K562 (cell line): ENCODE data around the gene EEF2. TPM values are rescaled to one million over a fixed set of nuclear protein-coding genes. Genes with fewer than 3 reads are reported as not detected.
A peak's percentile ranks its signal among the peaks of the same experiment; 100 is the strongest.

ENCODE experiments used
- ADNP ChIP-seq: fragments of 200-800 bp; sonication (Bioruptor generic); IDR thresholded peaks from 2 replicates; pipeline ENCODE4 v1.6.1; 2016; ENCODE audit warnings: missing genetic modification characterization, missing compliant biosample characterization
- FOXP1 ChIP-seq: sonication (generic); formaldehyde crosslinking; IDR thresholded peaks from 2 replicates; pipeline ENCODE4 v1.8.0; 2022; ENCODE audit warnings: mild to moderate bottlenecking, missing genetic modification reagents
- HES1 ChIP-seq: fragments of 450-650 bp; IDR thresholded peaks from 2 replicates; pipeline ENCODE4 v1.6.1; 2016; ENCODE audit warnings: low read depth, mild to moderate bottlenecking, moderate library complexity
- MAZ ChIP-seq, 2 experiments: fragments of 450-650 bp in 1 of 2; sonication (generic) in 1 of 2; formaldehyde crosslinking; IDR thresholded peaks in 1 of 2; conservative IDR thresholded peaks in 1 of 2; 2 replicates each; pipeline versions ENCODE4 v1.4.0 to v1.5.0; 2020; ENCODE audit warnings: mild to moderate bottlenecking in 1 of 2, missing genetic modification reagents in 1 of 2
- MEF2D ChIP-seq: conservative IDR thresholded peaks from 2 replicates; pipeline ENCODE4 v1.6.1; 2016; ENCODE audit warnings: low read depth, missing genetic modification characterization, missing compliant biosample characterization
- NBN ChIP-seq: fragments of 450-650 bp; IDR thresholded peaks from 2 replicates; pipeline ENCODE4 v1.6.1; 2016; ENCODE audit warnings: low read depth, mild to moderate bottlenecking
- PHF8 ChIP-seq: fragments of 200-600 bp; sonication (generic); IDR thresholded peaks from 2 replicates; pipeline ENCODE4 v1.6.1; 2012; ENCODE audit warnings: mixed run types, mild to moderate bottlenecking, inconsistent platforms, low read length, moderate library complexity, borderline replicate concordance
- PREB ChIP-seq: sonication (generic); formaldehyde crosslinking; IDR thresholded peaks from 2 replicates; pipeline ENCODE4 v1.8.1; 2023; ENCODE audit warnings: mild to moderate bottlenecking, missing genetic modification reagents
- SAFB2 ChIP-seq: fragments of 200-400 bp; formaldehyde crosslinking; IDR thresholded peaks from 2 replicates; pipeline ENCODE4 v1.6.1; 2018; ENCODE audit warnings: borderline replicate concordance, low read length, low read depth, moderate library complexity; ENCODE audit not compliant: severe bottlenecking
- SMAD4 ChIP-seq: fragments of 250-450 bp; sonication (Bioruptor Pico); conservative IDR thresholded peaks from 2 replicates; pipeline ENCODE4 v1.8.0; 2021; ENCODE audit warnings: inconsistent platforms, mild to moderate bottlenecking, moderate library complexity
- SP1 ChIP-seq: sonication (generic); formaldehyde crosslinking; IDR thresholded peaks from 2 replicates; pipeline ENCODE4 v1.8.1; 2022; ENCODE audit warnings: mild to moderate bottlenecking, missing genetic modification reagents
- THAP12 ChIP-seq: fragments of 250-450 bp; sonication (Bioruptor Pico); IDR thresholded peaks from 2 replicates; pipeline ENCODE4 v1.9.0; 2021; ENCODE audit warnings: mild to moderate bottlenecking, inconsistent platforms
- U2AF1 ChIP-seq: fragments of 200-400 bp; formaldehyde crosslinking; optimal IDR thresholded peaks from 2 replicates; pipeline ENCODE3; 2017; ENCODE audit warnings: mild to moderate bottlenecking, low read depth, low read length, moderate library complexity
- XRCC5 ChIP-seq: fragments of 200-400 bp; formaldehyde crosslinking; IDR thresholded peaks from 2 replicates; pipeline ENCODE4 v1.6.1; 2017; ENCODE audit warnings: low read depth, mild to moderate bottlenecking, low read length
- ZNF274 ChIP-seq: IDR thresholded peaks from 2 replicates; pipeline ENCODE4 v1.6.1; 2011; ENCODE audit warnings: low read depth, mild to moderate bottlenecking, low read length, moderate library complexity, borderline replicate concordance
- ZNF316 ChIP-seq: fragments of 450-650 bp; IDR thresholded peaks from 2 replicates; pipeline ENCODE4 v1.6.1; 2016
- ZNF384 ChIP-seq: IDR thresholded peaks from 2 replicates; pipeline ENCODE4 v1.6.1; 2012; ENCODE audit warnings: low read depth, low read length, improper control_type of control experiment
- ZNF507 ChIP-seq: conservative IDR thresholded peaks from 2 replicates; pipeline ENCODE4 v1.6.1; 2017; ENCODE audit warnings: missing genetic modification characterization, missing compliant biosample characterization
- ZNF583 ChIP-seq: fragments of 250-450 bp; sonication (Bioruptor Pico); IDR thresholded peaks from 2 replicates; pipeline ENCODE4 v1.4.0; 2020
- polyA plus RNA-seq, 8 experiments: library from polyadenylated mRNA; depleted of rRNA in 4 of 8; stranded (reverse) in 5 of 8; unstranded in 3 of 8; fragments of >200 nt; fragmentation: Nextera tagmentation in 2 of 8; fragmentation: Illumina TruSeq in 1 of 8; extraction: Ambion mirVana in 2 of 8; extraction: Trizol in 1 of 8; gene quantifications; 2 replicates each; pipeline versions ENCODE4 v1.2.1 to v1.2.3, GENCODE V29; 2011 to 2014; ENCODE audit warnings: inconsistent platforms in 1 of 8, missing spikeins in 1 of 8
- total RNA-seq, 7 experiments: library from RNA; depleted of rRNA in 6 of 7; stranded (reverse); fragments of >200 nt in 6 of 7; fragmentation: Illumina TruSeq in 2 of 7; extraction: Trizol in 2 of 7; gene quantifications; 2 replicates each; pipeline versions ENCODE4 v1.2.1 to v1.2.3, GENCODE V29; 2011 to 2021; ENCODE audit warnings: low replicate concordance in 1 of 7
- TF ChIP-seq, protein P1 (sequence below): fragments of 450-650 bp; IDR thresholded peaks from 2 replicates; pipeline ENCODE4 v1.6.1; 2016; ENCODE audit warnings: missing biosample characterization, missing genetic modification characterization
- TF ChIP-seq, protein P2 (sequence below): fragments of 250-450 bp; sonication (Bioruptor Pico); IDR thresholded peaks from 2 replicates; pipeline ENCODE4 v1.8.0; 2021; ENCODE audit warnings: moderate library complexity, mild to moderate bottlenecking, inconsistent platforms

The EEF2 gene
- total and polyA plus RNA-seq, 9 of the 15 experiments (the other 6 are each of a cell fraction or from before 2014, with no cell fraction given) = 372 to 3,003 (median 1,453) TPM

GRCh38 chr19:3987619-3988371 is 2.5 kb upstream of the EEF2 start (continued):
- TF ChIP-seq THAP12 = no peak
- TF ChIP-seq FOXP1 = no peak
- no peak for TF ChIP-seq U2AF1
- TF ChIP-seq ZNF583 (CRISPR knock-in tag) = no peak
- TF ChIP-seq, protein P1, sequence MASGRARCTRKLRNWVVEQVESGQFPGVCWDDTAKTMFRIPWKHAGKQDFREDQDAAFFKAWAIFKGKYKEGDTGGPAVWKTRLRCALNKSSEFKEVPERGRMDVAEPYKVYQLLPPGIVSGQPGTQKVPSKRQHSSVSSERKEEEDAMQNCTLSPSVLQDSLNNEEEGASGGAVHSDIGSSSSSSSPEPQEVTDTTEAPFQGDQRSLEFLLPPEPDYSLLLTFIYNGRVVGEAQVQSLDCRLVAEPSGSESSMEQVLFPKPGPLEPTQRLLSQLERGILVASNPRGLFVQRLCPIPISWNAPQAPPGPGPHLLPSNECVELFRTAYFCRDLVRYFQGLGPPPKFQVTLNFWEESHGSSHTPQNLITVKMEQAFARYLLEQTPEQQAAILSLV (tag) = 0 out of 2 replicates have a peak, but pooled peaks have one; percentile 15
- TF ChIP-seq MAZ (CRISPR knock-in tag; conservative IDR thresholded peaks at IDR 0.05 in 1 of 2, IDR thresholded peaks at IDR 0.05 in 1 of 2) = peak in 1 of 2 experiments; percentile 24; a peak in 1 of 4 replicates
- TF ChIP-seq ZNF316 = no peak
- TF ChIP-seq, protein P2, sequence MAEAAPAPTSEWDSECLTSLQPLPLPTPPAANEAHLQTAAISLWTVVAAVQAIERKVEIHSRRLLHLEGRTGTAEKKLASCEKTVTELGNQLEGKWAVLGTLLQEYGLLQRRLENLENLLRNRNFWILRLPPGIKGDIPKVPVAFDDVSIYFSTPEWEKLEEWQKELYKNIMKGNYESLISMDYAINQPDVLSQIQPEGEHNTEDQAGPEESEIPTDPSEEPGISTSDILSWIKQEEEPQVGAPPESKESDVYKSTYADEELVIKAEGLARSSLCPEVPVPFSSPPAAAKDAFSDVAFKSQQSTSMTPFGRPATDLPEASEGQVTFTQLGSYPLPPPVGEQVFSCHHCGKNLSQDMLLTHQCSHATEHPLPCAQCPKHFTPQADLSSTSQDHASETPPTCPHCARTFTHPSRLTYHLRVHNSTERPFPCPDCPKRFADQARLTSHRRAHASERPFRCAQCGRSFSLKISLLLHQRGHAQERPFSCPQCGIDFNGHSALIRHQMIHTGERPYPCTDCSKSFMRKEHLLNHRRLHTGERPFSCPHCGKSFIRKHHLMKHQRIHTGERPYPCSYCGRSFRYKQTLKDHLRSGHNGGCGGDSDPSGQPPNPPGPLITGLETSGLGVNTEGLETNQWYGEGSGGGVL = no peak
- no peak for TF ChIP-seq PREB
- TF ChIP-seq NBN = no peak
- TF ChIP-seq MEF2D = 0 out of 2 replicates have a peak, but pooled peaks have one; percentile 20
- TF ChIP-seq SP1 (CRISPR knock-in tag) = no peak
- no peak for TF ChIP-seq SAFB2
- TF ChIP-seq SMAD4 = 0 out of 2 replicates have a peak, but pooled peaks have one; percentile 23
- TF ChIP-seq XRCC5 = peak; percentile 74; the same call in 1 of the 2 replicates
- no peak for TF ChIP-seq ZNF274
- TF ChIP-seq ZNF384 = peak; percentile 100
- TF ChIP-seq ADNP = peak; percentile 55
- no peak for TF ChIP-seq ZNF507 (tag)
- TF ChIP-seq PHF8 = peak; percentile 30; the same call in 1 of the 2 replicates
- TF ChIP-seq HES1 = no peak
